ENCODE results near the gene STRA8.

DNA sequence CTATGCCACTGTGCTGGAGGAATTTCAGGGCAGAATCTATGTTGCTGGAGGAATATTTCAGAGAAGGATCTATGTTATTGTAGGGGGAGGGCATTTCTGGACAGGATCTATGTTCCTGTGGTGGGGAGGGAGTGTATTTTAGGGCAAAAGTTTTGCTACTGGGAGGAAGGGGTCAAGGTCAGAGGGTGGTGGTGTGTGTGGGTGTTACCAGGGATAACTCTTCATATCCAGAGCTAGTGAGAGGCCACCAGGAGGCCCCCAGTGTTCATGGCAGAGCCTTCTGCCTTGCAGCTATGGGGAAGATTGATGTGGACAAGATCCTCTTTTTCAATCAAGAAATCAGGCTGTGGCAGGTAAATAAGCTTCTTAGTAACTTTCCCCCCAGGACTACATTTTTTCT lies 2.0 kb upstream of the STRA8 start:
- TF ChIP-seq CTCF (IDR thresholded peaks at IDR 0.05) (no peak), POLR2A (IDR thresholded peaks at IDR 0.05) (no peak)

Data from right lobe of liver (tissue), 4 donors.